SK-N-SH treated with all-trans-retinoic acid at 6 μM for 48 hours (cell line): ENCODE data around the gene SPTA1.
"Not testable (repeated sequence)": the region's sequence is repeated elsewhere in the genome, so short reads cannot be mapped to it uniquely, and the experiment has no call there.

ENCODE experiments used
- ATAC-seq: fragments of 200-7000 bp; cut with Tn5 transposase; 3 replicates; pipeline ENCODE4 v1.9.1; 2020; ENCODE audit warnings: mild to moderate bottlenecking, moderate library complexity
- ARNTL ChIP-seq: fragments of 450-650 bp; formaldehyde crosslinking; IDR thresholded peaks from 2 replicates; pipeline ENCODE4 v1.5.0; 2020; ENCODE audit warnings: low read depth, mild to moderate bottlenecking, moderate library complexity, borderline replicate concordance
- BACH2 ChIP-seq: fragments of 250-450 bp; sonication (Bioruptor Pico); IDR thresholded peaks from 2 replicates; pipeline ENCODE4 v1.9.0; 2021; ENCODE audit warnings: mild to moderate bottlenecking, borderline replicate concordance
- ESRRG ChIP-seq: fragments of 250-450 bp; sonication (Bioruptor Pico); IDR thresholded peaks from 2 replicates; pipeline ENCODE4 v1.6.1; 2021; ENCODE audit warnings: mild to moderate bottlenecking
- GLIS3 ChIP-seq: fragments of 250-450 bp; sonication (Bioruptor Pico); IDR thresholded peaks from 2 replicates; pipeline ENCODE4 v1.5.0; 2020; ENCODE audit warnings: mild to moderate bottlenecking, moderate library complexity
- ISL1 ChIP-seq: fragments of 250-450 bp; sonication (Bioruptor Pico); IDR thresholded peaks from 2 replicates; pipeline ENCODE4 v2.1.2; 2022; ENCODE audit warnings: mild to moderate bottlenecking, moderate library complexity
- OSR1 ChIP-seq: fragments of 250-450 bp; sonication (Bioruptor Pico); IDR thresholded peaks from 2 replicates; pipeline ENCODE4 v1.8.0; 2022; ENCODE audit warnings: moderate library complexity, mild to moderate bottlenecking, inconsistent platforms
- PATZ1 ChIP-seq: fragments of 250-450 bp; sonication (Bioruptor Pico); IDR thresholded peaks from 2 replicates; pipeline ENCODE4 v1.8.0; 2020; ENCODE audit warnings: mild to moderate bottlenecking, moderate library complexity, borderline replicate concordance
- POU6F1 ChIP-seq: fragments of 250-450 bp; sonication (Bioruptor Pico); IDR thresholded peaks from 2 replicates; pipeline ENCODE4 v1.8.0; 2021; ENCODE audit warnings: low read depth, mild to moderate bottlenecking, moderate library complexity, borderline replicate concordance
- PPARA ChIP-seq: fragments of 250-450 bp; sonication (Bioruptor Pico); IDR thresholded peaks from 2 replicates; pipeline ENCODE4 v1.5.0; 2020; ENCODE audit warnings: mild to moderate bottlenecking, borderline replicate concordance
- RARB ChIP-seq: fragments of 250-450 bp; sonication (Bioruptor Pico); IDR thresholded peaks from 2 replicates; pipeline ENCODE4 v1.8.0; 2021; ENCODE audit warnings: mild to moderate bottlenecking, moderate library complexity
- SNAI2 ChIP-seq: fragments of 250-450 bp; sonication (Bioruptor Pico); IDR thresholded peaks from 2 replicates; pipeline ENCODE4 v1.5.0; 2020; ENCODE audit warnings: mild to moderate bottlenecking, moderate library complexity
- TCF4 ChIP-seq: fragments of 250-450 bp; sonication (Bioruptor Pico); IDR thresholded peaks from 2 replicates; pipeline ENCODE4 v1.8.0; 2021; ENCODE audit warnings: mild to moderate bottlenecking, moderate library complexity, borderline replicate concordance
- TSHZ2 ChIP-seq: fragments of 250-450 bp; sonication (Bioruptor Pico); IDR thresholded peaks from 2 replicates; pipeline ENCODE4 v1.5.0; 2020; ENCODE audit warnings: mild to moderate bottlenecking, moderate library complexity
- ZC3H10 ChIP-seq: fragments of 250-450 bp; sonication (Bioruptor Pico); IDR thresholded peaks from 2 replicates; pipeline ENCODE4 v1.5.1; 2021; ENCODE audit warnings: mild to moderate bottlenecking, moderate library complexity
- ZFP3 ChIP-seq: fragments of 250-450 bp; sonication (Bioruptor Pico); IDR thresholded peaks from 2 replicates; pipeline ENCODE4 v1.5.0; 2020; ENCODE audit warnings: mild to moderate bottlenecking, moderate library complexity
- ZFP30 ChIP-seq: fragments of 450-650 bp; formaldehyde crosslinking; IDR thresholded peaks from 2 replicates; pipeline ENCODE4 v1.5.0; 2022; ENCODE audit warnings: mild to moderate bottlenecking, moderate library complexity
- ZNF8 ChIP-seq: fragments of 450-650 bp; formaldehyde crosslinking; IDR thresholded peaks from 2 replicates; pipeline ENCODE4 v1.5.0; 2020; ENCODE audit warnings: mild to moderate bottlenecking, moderate library complexity
- TF ChIP-seq, protein P1 (sequence below): fragments of 250-450 bp; sonication (Bioruptor Pico); IDR thresholded peaks from 2 replicates; pipeline ENCODE4 v1.5.1; 2021; ENCODE audit warnings: mild to moderate bottlenecking, moderate library complexity
- TF ChIP-seq, protein P2 (sequence below): fragments of 250-450 bp; sonication (Bioruptor Pico); IDR thresholded peaks from 2 replicates; pipeline ENCODE4 v1.5.1; 2020; ENCODE audit warnings: low read depth, mild to moderate bottlenecking, moderate library complexity

The SPTA1 gene

DNA sequence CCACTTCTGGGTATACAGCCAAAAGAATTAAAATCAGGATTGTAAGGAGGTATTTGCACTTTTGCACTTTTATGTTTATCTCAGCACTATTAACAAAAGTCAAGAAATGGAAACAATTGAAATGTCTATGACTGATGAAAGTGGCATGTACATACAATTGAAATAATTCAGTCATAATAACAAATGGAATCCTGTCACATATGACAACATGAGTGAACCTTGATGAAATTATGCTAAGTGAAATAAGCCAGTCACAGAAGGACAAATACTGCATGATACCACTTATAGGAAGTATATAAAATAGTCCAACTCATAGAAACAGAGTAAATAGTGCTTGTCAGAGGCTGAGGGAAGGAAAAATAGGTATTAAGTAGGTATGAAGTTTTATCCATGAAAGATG lies 3.4 kb upstream of the SPTA1 start (continued):
- TF ChIP-seq TSHZ2 (CRISPR knock-in tag): no peak
- TF ChIP-seq RARB: no peak
- no peak for TF ChIP-seq ZNF8 (CRISPR knock-in tag)
- TF ChIP-seq TCF4: no peak
- no peak for TF ChIP-seq PPARA
- no peak for TF ChIP-seq ARNTL (CRISPR knock-in tag)
- no peak for TF ChIP-seq SNAI2
- TF ChIP-seq ZFP3 (CRISPR knock-in tag): no peak
- no peak for TF ChIP-seq ZC3H10 (CRISPR knock-in tag)
- no peak for TF ChIP-seq ZFP30 (CRISPR knock-in tag)
- TF ChIP-seq, all 23 proteins: peak for 0

DNA sequence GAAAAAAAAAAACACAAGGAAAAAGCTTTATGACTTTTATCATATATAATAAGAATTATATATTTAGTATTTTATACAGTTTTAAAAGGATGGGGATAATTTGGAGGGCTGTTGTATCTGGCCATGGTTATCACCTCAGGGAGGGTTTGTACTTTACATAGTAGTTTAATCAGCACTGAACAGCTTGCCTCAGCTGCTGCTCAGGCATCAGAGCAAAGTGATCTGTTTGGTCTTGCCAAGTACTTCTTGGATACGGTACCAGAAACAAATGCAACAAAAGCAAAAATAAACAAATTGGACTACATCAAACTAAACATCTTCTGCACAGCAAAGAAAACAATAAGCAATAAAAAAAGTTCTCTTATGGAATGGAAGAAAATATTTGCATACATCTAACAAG lies 2.6 kb upstream of the SPTA1 start:
- ATAC-seq: no peak
- TF ChIP-seq OSR1 (CRISPR knock-in tag) (no peak), GLIS3 (CRISPR knock-in tag) (no peak), PPARA (no peak), BACH2 (no peak), TCF4 (no peak), ZC3H10 (CRISPR knock-in tag) (no peak), PATZ1 (CRISPR knock-in tag) (no peak), TSHZ2 (CRISPR knock-in tag) (no peak), POU6F1 (CRISPR knock-in tag) (no peak), ZNF8 (CRISPR knock-in tag) (no peak), ISL1 (CRISPR knock-in tag) (no peak), ARNTL (CRISPR knock-in tag) (no peak), ESRRG (CRISPR knock-in tag) (no peak), ZFP3 (CRISPR knock-in tag) (no peak), ZFP30 (CRISPR knock-in tag) (no peak)
- TF ChIP-seq, protein P1, sequence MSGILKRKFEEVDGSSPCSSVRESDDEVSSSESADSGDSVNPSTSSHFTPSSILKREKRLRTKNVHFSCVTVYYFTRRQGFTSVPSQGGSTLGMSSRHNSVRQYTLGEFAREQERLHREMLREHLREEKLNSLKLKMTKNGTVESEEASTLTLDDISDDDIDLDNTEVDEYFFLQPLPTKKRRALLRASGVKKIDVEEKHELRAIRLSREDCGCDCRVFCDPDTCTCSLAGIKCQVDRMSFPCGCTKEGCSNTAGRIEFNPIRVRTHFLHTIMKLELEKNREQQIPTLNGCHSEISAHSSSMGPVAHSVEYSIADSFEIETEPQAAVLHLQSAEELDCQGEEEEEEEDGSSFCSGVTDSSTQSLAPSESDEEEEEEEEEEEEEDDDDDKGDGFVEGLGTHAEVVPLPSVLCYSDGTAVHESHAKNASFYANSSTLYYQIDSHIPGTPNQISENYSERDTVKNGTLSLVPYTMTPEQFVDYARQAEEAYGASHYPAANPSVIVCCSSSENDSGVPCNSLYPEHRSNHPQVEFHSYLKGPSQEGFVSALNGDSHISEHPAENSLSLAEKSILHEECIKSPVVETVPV (CRISPR knock-in tag): no peak
- TF ChIP-seq, protein P2, sequence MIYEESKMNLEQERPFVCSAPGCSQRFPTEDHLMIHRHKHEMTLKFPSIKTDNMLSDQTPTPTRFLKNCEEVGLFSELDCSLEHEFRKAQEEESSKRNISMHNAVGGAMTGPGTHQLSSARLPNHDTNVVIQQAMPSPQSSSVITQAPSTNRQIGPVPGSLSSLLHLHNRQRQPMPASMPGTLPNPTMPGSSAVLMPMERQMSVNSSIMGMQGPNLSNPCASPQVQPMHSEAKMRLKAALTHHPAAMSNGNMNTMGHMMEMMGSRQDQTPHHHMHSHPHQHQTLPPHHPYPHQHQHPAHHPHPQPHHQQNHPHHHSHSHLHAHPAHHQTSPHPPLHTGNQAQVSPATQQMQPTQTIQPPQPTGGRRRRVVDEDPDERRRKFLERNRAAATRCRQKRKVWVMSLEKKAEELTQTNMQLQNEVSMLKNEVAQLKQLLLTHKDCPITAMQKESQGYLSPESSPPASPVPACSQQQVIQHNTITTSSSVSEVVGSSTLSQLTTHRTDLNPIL (CRISPR knock-in tag): no peak

GRCh38 chr1:158688343-158688742 lies 1.8 kb upstream of the SPTA1 start:
- not testable (repeated sequence) for ATAC-seq
